NCI-H1105 treated with DMSO at 0.1 percent for 48 hours (cell line): ENCODE measurements around the gene CORO7.
"Not testable (repeated sequence)": the region's sequence is repeated elsewhere in the genome, so short reads cannot be mapped to it uniquely, and the experiment has no call there.

ENCODE experiments used
- DNase-seq: peaks from one replicate; lab custom pipeline; 2025; lab: John Stamatoyannopoulos, UW

Gene CORO7

GRCh38 chr16:4401510-4401909 is 14.9 kb downstream of the CORO7 start:
- no peak for DNase-seq

- no peak for DNase-seq
Observed at GRCh38 chr16:4401094-4401501, 15.3 kb downstream of the CORO7 start.

- DNase-seq, result no peak
Observed at GRCh38 chr16:4399001-4399730, 17.2 kb downstream of the CORO7 start.

- no peak for DNase-seq
Observed at GRCh38 chr16:4395055-4395726, 21.2 kb downstream of the CORO7 start.

GRCh38 chr16:4393850-4394249 is 22.5 kb downstream of the CORO7 start:
- not testable (repeated sequence) for DNase-seq

GRCh38 chr16:4393240-4393600 is 23.2 kb downstream of the CORO7 start:
- no peak for DNase-seq

- peak; percentile 80 for DNase-seq
Observed at GRCh38 chr16:4392382-4393239, 23.8 kb downstream of the CORO7 start.

- DNase-seq, result no peak
Observed at GRCh38 chr16:4391631-4392381, 24.6 kb downstream of the CORO7 start.

GRCh38 chr16:4390266-4391260 is 25.8 kb downstream of the CORO7 start:
- DNase-seq, result no peak

- DNase-seq, result no peak
Observed at GRCh38 chr16:4389051-4389955, 27.1 kb downstream of the CORO7 start.

- no peak for DNase-seq
Observed at GRCh38 chr16:4388271-4389021, 27.9 kb downstream of the CORO7 start.

GRCh38 chr16:4387781-4388180 is 28.6 kb downstream of the CORO7 start:
- no peak for DNase-seq

- DNase-seq, result no peak
Observed at GRCh38 chr16:4386951-4387565, 29.3 kb downstream of the CORO7 start.

- no peak for DNase-seq
Observed at GRCh38 chr16:4386451-4386805, 30.0 kb downstream of the CORO7 start.

GRCh38 chr16:4385789-4386450 is 30.5 kb downstream of the CORO7 start:
- no peak for DNase-seq

- no peak for DNase-seq
Observed at GRCh38 chr16:4385066-4385788, 31.2 kb downstream of the CORO7 start.

- DNase-seq, result no peak
Observed at GRCh38 chr16:4384509-4384942, 31.9 kb downstream of the CORO7 start.
